HEK293 (cell line): ENCODE data around the gene SLCO1B3.

Source experiments
- CTCF ChIA-PET: fragments of 350-600 bp; formaldehyde crosslinking; extraction: SDS; loops from one replicate; lab custom pipeline; 2021; ENCODE audit warnings: antibody characterized with exemption; lab: Yijun Ruan, JAX
- POLR2A ChIA-PET: fragments of 300-600 bp; formaldehyde crosslinking; extraction: SDS; loops from one replicate; lab custom pipeline; 2020; ENCODE audit warnings: antibody characterized with exemption, inconsistent platforms; lab: Yijun Ruan, JAX
- H3K27ac ChIP-seq: fragments of 200-500 bp; sonication (Bioruptor generic); 2 replicates; pipeline ENCODE4 v1.5.1; 2014; ENCODE audit warnings: low read depth, low read length, control low read depth, inconsistent platforms; ENCODE audit errors: extremely low read depth
- H3K36me3 ChIP-seq, 2 experiments: fragments of 200-500 bp in 1 of 2; sonication (Bioruptor generic) in 1 of 2; 1 replicate in 1 of 2; 2 replicates in 1 of 2; pipeline ENCODE4 v1.5.1; 2014 to 2017; ENCODE audit warnings: inconsistent platforms in 2 of 2, low read length in 2 of 2; ENCODE audit not compliant: control insufficient read depth in 2 of 2, insufficient read depth in 1 of 2
- H3K4me1 ChIP-seq: fragments of 200-500 bp; sonication (Bioruptor generic); 2 replicates; pipeline ENCODE4 v1.5.1; 2014; ENCODE audit warnings: mild to moderate bottlenecking, low read length, inconsistent platforms; ENCODE audit not compliant: control insufficient read depth, insufficient read depth
- H3K4me3 ChIP-seq: 2 replicates; pipeline ENCODE4 v1.5.1; 2011; ENCODE audit warnings: low read depth, mild to moderate bottlenecking, control low read depth, low read length, moderate library complexity
- H3K9me3 ChIP-seq: fragments of 200-500 bp; sonication (Bioruptor generic); 2 replicates; pipeline ENCODE4 v1.5.1; 2014; ENCODE audit warnings: low read depth, low read length, inconsistent platforms; ENCODE audit not compliant: control insufficient read depth, insufficient read depth
- HOXC10 ChIP-seq: sonication (generic); formaldehyde crosslinking; IDR thresholded peaks from 2 replicates; pipeline ENCODE4 v1.8.1; 2023; ENCODE audit warnings: mild to moderate bottlenecking, missing genetic modification reagents
- OSR2 ChIP-seq: fragments of 450-650 bp; formaldehyde crosslinking; IDR thresholded peaks from 2 replicates; pipeline ENCODE4 v1.5.1; 2016; ENCODE audit warnings: missing biosample characterization, missing genetic modification characterization
- PBX3 ChIP-seq: sonication (generic); formaldehyde crosslinking; IDR thresholded peaks from 2 replicates; pipeline ENCODE4 v1.8.1; 2022; ENCODE audit warnings: mild to moderate bottlenecking, moderate library complexity, missing genetic modification reagents
- PRDM6 ChIP-seq: fragments of 450-650 bp; formaldehyde crosslinking; IDR thresholded peaks from 2 replicates; pipeline ENCODE4 v1.5.1; 2017; ENCODE audit warnings: missing biosample characterization, missing genetic modification characterization
- TCF7L2 ChIP-seq: IDR thresholded peaks from 2 replicates; pipeline ENCODE4 v1.6.1; 2011; ENCODE audit warnings: low read depth, mild to moderate bottlenecking, inconsistent platforms, low read length, moderate library complexity, borderline replicate concordance
- ZBTB10 ChIP-seq: fragments of 450-650 bp; formaldehyde crosslinking; IDR thresholded peaks from 2 replicates; pipeline ENCODE4 v1.5.1; 2016; ENCODE audit warnings: missing biosample characterization, missing genetic modification characterization
- ZBTB17 ChIP-seq: fragments of 450-650 bp; formaldehyde crosslinking; IDR thresholded peaks from 2 replicates; pipeline ENCODE4 v1.5.1; 2016; ENCODE audit warnings: missing biosample characterization, missing genetic modification characterization
- ZBTB48 ChIP-seq: fragments of 450-650 bp; formaldehyde crosslinking; IDR thresholded peaks from 2 replicates; pipeline ENCODE4 v1.5.1; 2016; ENCODE audit warnings: missing biosample characterization, missing genetic modification characterization
- ZFP69B ChIP-seq: fragments of 450-650 bp; formaldehyde crosslinking; IDR thresholded peaks from 2 replicates; pipeline ENCODE4 v1.5.1; 2016; ENCODE audit warnings: missing biosample characterization, missing genetic modification characterization
- ZNF10 ChIP-seq: fragments of 450-650 bp; formaldehyde crosslinking; IDR thresholded peaks from 2 replicates; pipeline ENCODE4 v1.5.1; 2017; ENCODE audit warnings: missing biosample characterization, missing genetic modification characterization
- ZNF132 ChIP-seq: fragments of 450-650 bp; formaldehyde crosslinking; IDR thresholded peaks from 2 replicates; pipeline ENCODE4 v1.5.1; 2017; ENCODE audit warnings: missing biosample characterization, missing genetic modification characterization, borderline replicate concordance
- ZNF133 ChIP-seq: fragments of 450-650 bp; formaldehyde crosslinking; IDR thresholded peaks from 2 replicates; pipeline ENCODE4 v1.5.1; 2016; ENCODE audit warnings: missing biosample characterization, missing genetic modification characterization
- ZNF16 ChIP-seq: fragments of 450-650 bp; formaldehyde crosslinking; IDR thresholded peaks from 2 replicates; pipeline ENCODE4 v1.5.1; 2016; ENCODE audit warnings: low read depth, missing biosample characterization, missing genetic modification characterization
- ZNF19 ChIP-seq: fragments of 450-650 bp; formaldehyde crosslinking; IDR thresholded peaks from 2 replicates; pipeline ENCODE4; 2016; ENCODE audit warnings: missing biosample characterization, missing genetic modification characterization, low read depth
- ZNF214 ChIP-seq: fragments of 450-650 bp; formaldehyde crosslinking; IDR thresholded peaks from 2 replicates; pipeline ENCODE4 v1.5.1; 2017; ENCODE audit warnings: missing biosample characterization, mild to moderate bottlenecking, missing genetic modification characterization, borderline replicate concordance
- ZNF311 ChIP-seq: fragments of 450-650 bp; formaldehyde crosslinking; IDR thresholded peaks from 2 replicates; pipeline ENCODE4 v1.5.1; 2017; ENCODE audit warnings: missing biosample characterization, missing genetic modification characterization, borderline replicate concordance
- ZNF350 ChIP-seq: fragments of 450-650 bp; formaldehyde crosslinking; IDR thresholded peaks from 2 replicates; pipeline ENCODE4 v1.5.0; 2017; ENCODE audit warnings: missing biosample characterization, mild to moderate bottlenecking, missing genetic modification characterization
- ZNF394 ChIP-seq: fragments of 450-650 bp; formaldehyde crosslinking; IDR thresholded peaks from 2 replicates; pipeline ENCODE4 v1.5.1; 2016; ENCODE audit warnings: missing biosample characterization, missing genetic modification characterization, mild to moderate bottlenecking, moderate library complexity, borderline replicate concordance
- ZNF416 ChIP-seq: fragments of 450-650 bp; formaldehyde crosslinking; IDR thresholded peaks from 2 replicates; pipeline ENCODE4 v1.5.1; 2016; ENCODE audit warnings: missing biosample characterization, missing genetic modification characterization
- ZNF433 ChIP-seq: fragments of 450-650 bp; formaldehyde crosslinking; IDR thresholded peaks from 2 replicates; pipeline ENCODE4 v1.5.1; 2016; ENCODE audit warnings: missing biosample characterization, missing genetic modification characterization, low read depth
- ZNF529 ChIP-seq: fragments of 450-650 bp; formaldehyde crosslinking; IDR thresholded peaks from 2 replicates; pipeline ENCODE4 v1.5.1; 2017; ENCODE audit warnings: missing genetic modification characterization, missing biosample characterization; ENCODE audit not compliant: insufficient replicate concordance
- ZNF555 ChIP-seq: fragments of 450-650 bp; formaldehyde crosslinking; conservative IDR thresholded peaks from 2 replicates; pipeline ENCODE4 v1.5.1; 2017; ENCODE audit warnings: missing biosample characterization, mild to moderate bottlenecking, missing genetic modification characterization, inconsistent platforms
- ZNF626 ChIP-seq: fragments of 450-650 bp; sonication (Bioruptor Pico); formaldehyde crosslinking; IDR thresholded peaks from 2 replicates; pipeline ENCODE4 v1.5.1; 2018; ENCODE audit warnings: missing biosample characterization, missing genetic modification characterization, inconsistent platforms
- ZNF639 ChIP-seq: fragments of 450-650 bp; formaldehyde crosslinking; IDR thresholded peaks from 2 replicates; pipeline ENCODE4 v1.5.1; 2016; ENCODE audit warnings: missing biosample characterization, missing genetic modification characterization
- ZNF664 ChIP-seq: fragments of 450-650 bp; formaldehyde crosslinking; IDR thresholded peaks from 2 replicates; pipeline ENCODE4 v1.5.1; 2016; ENCODE audit warnings: missing biosample characterization, missing genetic modification characterization

The SLCO1B3 gene

GRCh38 chr12:20885552-20885951 lies 75.0 kb downstream of the SLCO1B3 start:
- no peaks in the 10 kb centered on the region for H3K9me3 ChIP-seq
- H3K27ac ChIP-seq: no peak overlapping the region
- H3K36me3 ChIP-seq: no peaks in the 10 kb centered on the region
- no peak overlapping the region for H3K4me3 ChIP-seq
- ChIA-PET CTCF (no interaction called here), POLR2A (no interaction called here)
- TF ChIP-seq ZNF350 (tag by site-specific recombination) (no peak), TCF7L2 (no peak), ZNF394 (tag by site-specific recombination) (no peak), ZNF19 (tag by site-specific recombination) (no peak), ZFP69B (tag by site-specific recombination) (no peak), ZNF132 (tag by site-specific recombination) (no peak), ZNF16 (no peak), ZNF133 (tag by site-specific recombination) (no peak), ZNF433 (no peak)
- TF ChIP-seq, all 188 proteins: peak for 0
- H3K4me1 ChIP-seq: no peaks in the 10 kb centered on the region

GRCh38 chr12:20917269-20917668 lies 106.8 kb downstream of the SLCO1B3 start:
- POLR2A ChIA-PET: no interaction called here
- CTCF ChIA-PET: no interaction called here
- H3K36me3 ChIP-seq: no peaks in the 10 kb centered on the region

GRCh38 chr12:20917819-20918218 lies 107.3 kb downstream of the SLCO1B3 start:
- CTCF ChIA-PET: interaction anchor here (0.8 kb wide), 1 partner anchor 20 kb away, joined by 3 read pairs; no protein-coding TSS in a partner anchor
- Histone ChIP-seq H3K4me3 (no peak overlapping the region), H3K27ac (no peak overlapping the region), H3K36me3 (no peaks in the 10 kb centered on the region), H3K9me3 (no peaks in the 10 kb centered on the region), H3K4me1 (no peaks in the 10 kb centered on the region)
- POLR2A ChIA-PET: no interaction called here
- no peak for TF ChIP-seq HOXC10 (CRISPR knock-in tag)
- TF ChIP-seq PRDM6 (tag by site-specific recombination): no peak
- TF ChIP-seq ZNF639 (tag by site-specific recombination): no peak
- TF ChIP-seq ZNF214: no peak
- no peak for TF ChIP-seq ZNF529 (tag by site-specific recombination)
- TF ChIP-seq ZNF416 (tag by site-specific recombination): no peak
- no peak for TF ChIP-seq ZBTB48 (tag by site-specific recombination)
- TF ChIP-seq ZNF10: no peak
- no peak for TF ChIP-seq ZNF311
- TF ChIP-seq ZBTB17: no peak

More at GRCh38 chr12:20917269-20917668, 106.8 kb downstream of the SLCO1B3 start:
- Histone ChIP-seq H3K27ac (no peak overlapping the region), H3K4me3 (no peak overlapping the region), H3K9me3 (no peaks in the 10 kb centered on the region), H3K4me1 (no peaks in the 10 kb centered on the region)
- TF ChIP-seq ZNF664 (tag by site-specific recombination) (no peak), OSR2 (tag by site-specific recombination) (no peak), PBX3 (CRISPR knock-in tag) (no peak), ZBTB10 (tag by site-specific recombination) (no peak), ZNF626 (tag by site-specific recombination) (no peak), ZNF555 (tag by site-specific recombination) (no peak)
